Stimulated activated CD8-positive, alpha-beta memory T cell treated with anti-CD3 and anti-CD28 coated beads, Interleukin-15, amount 100 ng/mL, for 24 hours (primary cell): ENCODE measurements around the gene BTN2A1.
"Not testable (repeated sequence)": the region's sequence is repeated elsewhere in the genome, so short reads cannot be mapped to it uniquely, and the experiment has no call there.

ENCODE experiments used
- DNase-seq: peaks from one replicate; pipeline ENCODE4 v3.0.0-alpha.2; 2020; ENCODE audit warnings: low read depth

The BTN2A1 gene

DNA sequence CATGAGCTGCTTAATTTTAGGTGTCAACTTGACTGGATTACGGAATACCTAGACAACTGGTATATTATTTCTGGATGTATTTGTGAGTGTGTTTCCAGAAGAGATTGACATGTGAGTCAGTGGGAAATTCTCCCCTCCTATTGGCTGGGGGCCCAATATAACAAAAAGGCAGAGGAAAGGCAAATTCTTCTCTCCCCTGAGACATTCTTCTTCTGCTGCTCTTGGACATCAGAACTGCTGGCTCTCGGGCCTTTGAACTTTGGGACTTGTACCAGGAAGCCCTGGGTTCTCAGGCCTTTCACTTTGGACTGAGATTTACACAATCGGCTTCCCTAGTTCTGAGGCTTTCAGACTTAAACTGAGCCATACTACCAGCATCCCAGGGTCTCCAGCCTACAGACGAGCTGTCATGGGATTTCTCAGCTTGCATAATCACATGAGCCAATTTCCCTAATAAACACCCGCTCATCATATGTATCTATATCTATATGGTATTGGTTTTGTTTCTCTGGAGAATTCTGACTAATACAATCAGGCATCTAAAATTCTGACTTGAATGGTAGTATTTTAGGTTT, 25.0 kb upstream of the BTN2A1 start:
- no peak for DNase-seq

GRCh38 chr6:26433680-26434079, 24.1 kb upstream of the BTN2A1 start:
- DNase-seq, result not testable (repeated sequence)

DNA sequence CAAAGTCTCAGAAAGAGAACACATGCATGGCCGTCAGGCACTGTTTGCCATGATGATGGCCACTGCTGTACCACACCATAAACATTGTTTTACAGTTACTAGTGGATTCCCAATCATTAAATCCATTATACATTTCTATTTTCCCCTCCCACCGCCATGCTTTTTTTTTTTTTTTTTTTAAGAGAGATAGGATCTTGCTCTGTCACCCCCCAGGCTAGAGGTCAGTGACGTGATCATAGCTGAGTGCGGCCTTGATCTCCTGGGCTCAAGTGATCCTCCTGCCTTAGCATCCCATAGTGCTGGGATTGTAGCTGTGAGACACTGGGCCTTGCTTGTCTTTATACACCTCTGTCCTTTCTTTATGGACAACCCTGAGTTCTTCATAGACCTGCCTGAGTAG, 21.7 kb upstream of the BTN2A1 start:
- DNase-seq, result no peak

GRCh38 chr6:26437550-26437949, 20.2 kb upstream of the BTN2A1 start:
- DNase-seq, result no peak

GRCh38 chr6:26438000-26438399, 19.8 kb upstream of the BTN2A1 start:
- no peak for DNase-seq

DNA sequence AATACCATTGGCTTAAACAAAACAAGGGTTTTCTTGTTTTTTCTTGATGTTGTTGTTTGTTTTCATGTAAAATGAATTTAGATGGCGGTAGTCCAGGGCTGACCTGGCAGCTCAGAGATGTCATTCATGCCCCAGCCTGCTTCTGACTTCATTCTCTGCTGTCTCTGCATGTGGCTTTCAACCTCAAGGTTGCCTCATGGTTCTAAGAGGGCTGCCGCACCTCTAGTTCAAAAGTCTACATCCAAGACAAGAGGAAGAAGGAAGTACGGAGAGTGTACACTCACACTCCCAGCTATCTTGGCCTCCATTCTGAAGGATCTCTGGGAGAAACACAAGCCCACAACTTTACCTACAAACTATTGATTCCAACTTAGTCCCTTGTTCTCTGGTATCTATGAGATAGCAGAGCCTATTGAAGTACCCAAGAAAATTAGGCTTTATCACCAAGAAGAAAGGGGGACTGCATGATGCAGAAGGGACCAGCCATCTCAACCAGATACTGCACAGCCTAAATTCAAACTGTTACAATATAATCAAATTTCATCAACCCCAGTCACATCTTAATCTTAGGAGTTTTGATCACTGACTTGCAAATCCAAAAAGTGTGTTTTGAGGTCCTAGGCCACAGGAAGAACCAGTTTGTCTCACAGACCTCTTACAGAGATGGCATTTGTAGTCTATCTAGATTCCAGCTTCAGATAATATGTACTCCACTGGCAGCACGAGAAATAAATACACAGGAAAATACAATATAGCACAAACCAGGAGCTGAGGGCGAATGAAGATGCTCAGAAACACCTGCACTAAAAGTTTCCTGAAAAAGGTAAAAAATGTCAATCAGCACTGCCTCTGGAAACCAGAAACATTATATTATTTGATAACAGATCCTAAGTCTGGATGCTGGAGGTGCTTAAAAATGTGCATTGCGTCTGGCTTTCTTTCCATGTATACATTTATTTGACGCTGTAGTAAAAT, 18.3 kb upstream of the BTN2A1 start:
- no peak for DNase-seq

DNA sequence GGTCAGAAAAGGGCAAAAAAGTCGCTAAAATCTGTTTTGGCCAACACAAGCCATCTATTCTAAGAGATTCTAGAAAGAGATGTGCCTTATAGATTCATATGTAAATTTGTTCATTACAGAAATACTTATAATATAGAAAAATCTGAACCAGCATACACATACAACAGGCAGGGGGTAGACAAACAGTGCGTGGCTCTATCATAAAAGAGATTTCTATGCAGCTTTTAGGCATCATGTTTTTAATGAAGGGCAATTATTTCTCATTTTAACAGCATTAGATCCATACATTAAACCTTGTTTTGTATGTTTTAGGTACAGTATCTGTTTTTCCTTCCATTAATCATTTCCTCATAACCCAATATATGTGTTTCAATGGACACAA, 16.8 kb upstream of the BTN2A1 start:
- DNase-seq, result no peak

- no peak for DNase-seq
Observed at GRCh38 chr6:26441977-26442376, 15.8 kb upstream of the BTN2A1 start.

DNA sequence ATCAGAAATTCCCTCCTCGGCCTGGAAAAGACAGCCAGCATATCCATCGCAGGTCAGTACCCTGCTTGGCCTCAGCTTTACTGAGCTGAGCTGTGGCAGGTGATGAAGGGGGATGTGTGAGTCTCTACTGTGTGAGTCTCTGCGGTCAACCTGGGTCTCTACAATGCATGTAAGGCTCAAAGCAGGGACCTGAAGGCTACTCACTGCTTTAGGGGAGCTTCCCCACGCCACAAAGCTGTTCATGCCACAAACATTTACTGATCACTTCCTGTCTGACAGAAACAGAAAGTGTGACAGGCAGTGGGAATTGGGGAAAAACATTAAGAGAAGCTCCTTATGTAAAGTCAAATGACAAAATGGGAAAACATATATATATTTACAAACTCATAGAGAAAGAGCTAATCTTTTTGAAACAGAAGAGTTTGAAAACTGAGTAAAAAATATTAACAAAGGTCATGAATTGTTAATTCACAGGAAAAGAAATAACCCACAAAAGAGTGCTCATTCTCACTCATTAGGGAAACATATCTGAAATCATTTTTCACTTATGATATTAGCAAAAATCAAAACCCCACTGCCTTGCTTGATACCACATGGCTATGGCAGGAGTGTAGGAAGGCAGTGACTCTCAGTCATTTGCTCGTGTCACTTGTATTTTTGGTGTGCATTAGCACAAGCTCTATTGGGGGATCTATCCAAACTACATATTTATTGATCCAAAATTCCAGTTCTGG, 11.7 kb upstream of the BTN2A1 start:
- DNase-seq, result no peak

- no peak for DNase-seq
Observed at GRCh38 chr6:26447257-26447656, 10.5 kb upstream of the BTN2A1 start.

DNA sequence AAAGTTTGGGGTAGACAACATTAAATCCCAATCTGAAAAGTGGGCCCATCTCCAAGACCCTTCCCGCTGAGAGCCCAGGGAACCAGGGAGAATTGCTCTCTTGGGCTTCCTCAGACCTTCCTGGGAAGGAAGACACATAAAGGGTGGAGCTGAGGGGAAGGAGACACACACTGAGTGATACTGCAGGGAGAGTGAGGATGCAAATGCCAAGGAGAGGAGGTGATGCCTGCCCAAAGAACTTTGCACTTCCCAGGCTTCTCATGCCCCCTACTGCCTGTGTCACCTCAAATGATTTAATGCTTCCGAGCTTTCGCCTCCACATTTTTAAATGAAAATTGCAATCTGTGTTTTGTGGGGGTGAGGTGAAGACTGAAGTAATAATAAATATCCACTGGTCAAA, 7.5 kb upstream of the BTN2A1 start:
- no peak for DNase-seq

DNA sequence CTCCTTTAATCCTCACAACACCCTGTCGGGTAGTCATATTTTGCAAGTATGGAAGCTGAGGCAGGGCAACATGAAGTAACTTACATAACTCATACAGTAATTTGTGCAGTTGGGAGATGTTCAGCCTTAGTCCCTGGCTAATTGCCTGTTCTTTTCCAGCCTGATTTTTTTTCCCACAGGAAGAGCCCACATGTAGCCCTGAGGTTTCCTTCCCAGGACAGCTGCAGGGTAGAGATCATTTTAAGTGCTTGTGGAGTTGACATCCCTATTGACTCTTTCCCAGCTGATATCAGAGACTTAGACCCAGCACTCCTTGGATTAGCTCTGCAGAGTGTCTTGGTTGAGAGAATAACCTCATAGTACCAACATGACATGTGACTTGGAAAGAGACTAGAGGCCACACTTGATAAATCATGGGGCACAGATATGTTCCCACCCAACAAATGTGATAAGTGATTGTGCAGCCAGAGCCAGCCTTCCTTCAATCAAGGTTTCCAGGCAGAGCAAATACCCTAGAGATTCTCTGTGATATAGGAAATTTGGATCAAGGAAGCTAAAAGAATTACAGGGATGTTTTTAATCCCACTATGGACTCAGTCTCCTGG, 5.0 kb upstream of the BTN2A1 start:
- no peak for DNase-seq

- no peak for DNase-seq
Observed at GRCh38 chr6:26454631-26455030, 3.1 kb upstream of the BTN2A1 start.

GRCh38 chr6:26455357-26455970, 2.3 kb upstream of the BTN2A1 start:
- no peak for DNase-seq

DNA sequence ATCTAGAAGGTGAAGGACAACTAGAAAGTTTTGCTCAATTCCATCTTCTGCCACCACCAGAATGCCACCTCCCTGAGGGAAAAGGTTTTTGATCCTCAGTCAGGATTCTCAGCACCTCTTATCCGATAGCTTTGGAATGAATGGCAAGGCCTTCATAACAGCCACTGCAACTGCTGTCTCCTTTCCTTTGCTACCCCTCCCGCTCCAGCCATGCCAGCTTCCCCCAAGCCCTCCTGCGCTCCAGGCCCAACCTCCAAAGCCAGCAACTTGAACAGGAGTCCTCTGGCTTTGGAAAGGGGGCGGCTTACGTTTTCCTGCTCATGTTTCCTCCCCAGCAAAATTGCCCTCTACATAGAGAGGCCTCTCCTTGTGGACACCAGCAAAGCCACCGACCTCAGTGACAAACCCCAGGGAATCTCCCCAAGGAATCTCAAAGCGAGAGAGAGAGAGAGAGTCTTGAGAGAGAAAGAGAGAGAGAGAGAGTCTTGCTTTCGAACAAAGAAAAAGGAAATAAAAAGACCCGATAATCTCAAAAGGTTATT, 420 bp upstream of the BTN2A1 start:
- DNase-seq, result no peak

DNA sequence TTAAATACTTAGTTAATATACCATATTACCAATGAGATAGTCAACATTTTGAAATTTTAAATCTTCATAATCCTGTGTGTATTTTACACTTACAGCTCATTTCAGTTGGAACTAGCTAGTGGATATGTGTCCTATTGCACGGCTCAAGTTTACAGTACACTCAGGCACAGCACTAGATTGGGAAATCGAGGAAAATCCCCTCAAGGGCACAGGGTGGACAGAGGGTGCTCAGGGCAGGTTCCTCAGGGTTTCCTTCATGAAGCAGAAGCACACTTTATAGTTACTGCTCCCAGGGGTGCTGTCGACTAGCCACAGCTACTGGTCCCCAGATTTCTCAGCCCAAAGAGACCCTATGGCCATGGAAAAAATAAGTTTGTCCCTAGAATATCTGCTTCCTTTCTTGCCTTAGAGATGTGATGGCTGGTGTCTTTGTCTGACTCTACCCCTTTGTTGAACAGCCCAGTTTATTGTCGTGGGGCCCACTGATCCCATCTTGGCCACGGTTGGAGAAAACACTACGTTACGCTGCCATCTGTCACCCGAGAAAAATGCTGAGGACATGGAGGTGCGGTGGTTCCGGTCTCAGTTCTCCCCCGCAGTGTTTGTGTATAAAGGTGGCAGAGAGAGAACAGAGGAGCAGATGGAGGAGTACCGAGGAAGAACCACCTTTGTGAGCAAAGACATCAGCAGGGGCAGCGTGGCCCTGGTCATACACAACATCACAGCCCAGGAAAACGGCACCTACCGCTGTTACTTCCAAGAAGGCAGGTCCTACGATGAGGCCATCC, 1.5 kb downstream of the BTN2A1 start:
- no peak for DNase-seq

DNA sequence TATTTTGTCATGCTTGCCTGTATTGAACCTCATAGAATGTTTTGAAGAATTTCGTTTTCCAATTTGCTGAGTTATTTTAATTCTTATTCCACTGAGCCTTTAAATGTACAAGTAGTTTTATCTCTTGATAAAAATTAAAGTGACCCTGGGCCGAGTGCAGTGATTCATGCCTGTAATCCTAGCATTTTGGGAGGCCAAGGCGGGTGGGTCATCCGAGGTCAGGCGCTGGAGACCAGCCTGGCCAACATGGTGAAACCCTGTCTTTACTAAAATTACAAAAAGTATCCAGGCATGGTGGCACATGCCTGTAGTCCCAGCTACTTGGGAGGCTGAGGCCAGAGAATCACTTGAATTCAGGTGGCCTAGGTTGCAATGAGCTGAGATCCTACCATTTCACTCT, 3.6 kb downstream of the BTN2A1 start:
- DNase-seq, result not testable (repeated sequence)

GRCh38 chr6:26464014-26464413, 6.3 kb downstream of the BTN2A1 start:
- DNase-seq, result no peak

DNA sequence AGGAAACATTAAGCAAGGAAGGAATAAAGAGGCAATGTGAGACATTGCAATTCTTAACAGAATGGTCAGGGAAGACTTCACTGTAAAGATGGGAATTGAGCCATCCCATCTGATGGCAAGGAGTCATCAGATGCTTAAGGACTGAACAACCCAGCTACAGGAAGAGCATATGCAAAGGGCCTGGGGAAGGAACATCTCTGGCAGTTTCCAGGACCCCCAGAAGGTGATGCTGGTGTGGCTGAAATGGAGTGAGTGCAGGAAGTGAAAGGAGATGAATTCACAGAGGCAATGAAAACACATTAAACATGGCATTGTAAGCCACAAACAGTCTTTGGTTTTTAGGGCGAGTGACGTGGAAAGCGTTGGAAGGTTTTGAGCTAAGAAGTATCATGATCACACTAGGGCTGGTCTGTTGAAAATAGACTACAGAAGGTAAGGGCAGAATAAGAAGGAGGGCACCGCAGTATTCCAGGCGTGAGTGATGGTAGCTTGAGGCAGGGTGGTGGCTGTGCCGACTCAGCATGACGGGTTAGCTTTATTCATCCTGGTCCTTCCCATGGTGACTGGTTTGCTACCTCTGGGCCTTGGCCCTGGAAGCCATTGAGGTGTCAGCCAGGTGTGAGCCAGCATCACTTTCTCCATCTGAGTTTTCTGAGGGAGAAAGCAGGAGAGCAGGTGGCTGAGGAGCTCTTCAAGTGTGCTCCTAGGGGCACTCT, 6.8 kb downstream of the BTN2A1 start:
- DNase-seq, result no peak

DNA sequence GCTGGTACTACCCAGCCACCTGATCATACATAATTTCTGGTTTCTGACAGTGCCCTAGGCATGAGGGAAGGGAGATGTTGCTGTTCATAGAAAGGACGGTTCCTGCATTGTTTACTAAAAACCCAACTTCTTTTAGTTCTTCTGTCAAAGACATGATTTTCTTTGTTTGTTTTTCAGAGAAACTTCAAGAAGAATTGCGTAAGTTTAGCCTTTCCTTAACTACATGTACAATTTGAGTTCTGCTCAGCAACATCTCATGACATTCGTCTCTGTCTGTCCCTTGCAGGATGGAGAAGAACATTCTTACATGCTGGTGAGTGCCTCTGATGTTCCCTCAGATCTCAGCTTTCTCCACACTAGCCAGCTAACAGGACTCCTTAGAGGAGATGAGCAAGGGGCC, 8.0 kb downstream of the BTN2A1 start:
- no peak for DNase-seq
